ENCODE measurements around the gene OSR1. TPM values are rescaled to one million over a fixed set of nuclear protein-coding genes. Genes with fewer than 3 reads are reported as not detected.

The OSR1 gene
- total and polyA plus RNA-seq, 8 donors: 1.2 to 39.4 (median 5.9) TPM

- Histone ChIP-seq H3K4me1 (no peaks in the 10 kb centered on the region), H3K36me3 (no peaks in the 10 kb centered on the region), H3K27ac (no peak overlapping the region), H3K4me3 (no peak overlapping the region), H3K27me3 (no peaks in the 10 kb centered on the region), H3K9me3 (no peaks in the 10 kb centered on the region)
- TF ChIP-seq POLR2AphosphoS5 (IDR thresholded peaks at IDR 0.05) (no peak), EP300 (IDR thresholded peaks at IDR 0.05) (no peak), CTCF (IDR thresholded peaks at IDR 0.05) (no peak), POLR2A (IDR thresholded peaks at IDR 0.05) (no peak)
- no peak for DNase-seq
- intact Hi-C loops (cut with DNase I; ENCODE audit: low total_unique reads): no loop called here
Observed at GRCh38 chr2:19321946-19322345, 36.5 kb downstream of the OSR1 start.

GRCh38 chr2:19320813-19321212 lies 37.6 kb downstream of the OSR1 start:
- intact Hi-C loops (cut with DNase I; ENCODE audit: low total_unique reads): no loop called here
- TF ChIP-seq POLR2AphosphoS5 (IDR thresholded peaks at IDR 0.05) (no peak), EP300 (IDR thresholded peaks at IDR 0.05) (no peak), POLR2A (IDR thresholded peaks at IDR 0.05) (no peak), CTCF (IDR thresholded peaks at IDR 0.05) (no peak)
- 83 to 97% (median 90%) methylated on average over 1 of the region's 1 CpG for WGBS, 5 donors
- no peak overlapping the region for H3K27ac ChIP-seq
- H3K4me1 ChIP-seq: no peaks in the 10 kb centered on the region
- no peak for DNase-seq
- no peaks in the 10 kb centered on the region for H3K27me3 ChIP-seq
- no peaks in the 10 kb centered on the region for H3K36me3 ChIP-seq
- H3K4me3 ChIP-seq: no peak overlapping the region
- H3K9me3 ChIP-seq: no peaks in the 10 kb centered on the region

- DNase-seq: no peak
- 71 to 81% (median 79%) methylated on average over 3 of the region's 3 CpGs for WGBS, 5 donors
Observed at GRCh38 chr2:19319698-19320097, 38.7 kb downstream of the OSR1 start.

GRCh38 chr2:19319064-19319463 lies 39.4 kb downstream of the OSR1 start:
- DNase-seq: no peak
- intact Hi-C loops (cut with DNase I; ENCODE audit: low total_unique reads): no loop called here
- Histone ChIP-seq H3K4me3 (no peak overlapping the region), H3K4me1 (no peaks in the 10 kb centered on the region), H3K9me3 (no peaks in the 10 kb centered on the region), H3K36me3 (no peaks in the 10 kb centered on the region), H3K27me3 (no peaks in the 10 kb centered on the region), H3K27ac (no peak overlapping the region)
- 91 to 96% (median 96%) methylated on average over 3 of the region's 3 CpGs for WGBS, 5 donors
- no peak for TF ChIP-seq EP300 (IDR thresholded peaks at IDR 0.05)
- no peak for TF ChIP-seq POLR2A (IDR thresholded peaks at IDR 0.05)
- no peak for TF ChIP-seq CTCF (IDR thresholded peaks at IDR 0.05)
- TF ChIP-seq POLR2AphosphoS5 (IDR thresholded peaks at IDR 0.05): no peak

More at GRCh38 chr2:19319698-19320097, 38.7 kb downstream of the OSR1 start:
- no peak overlapping the region for H3K4me3 ChIP-seq
- H3K27me3 ChIP-seq: no peaks in the 10 kb centered on the region
- TF ChIP-seq CTCF (IDR thresholded peaks at IDR 0.05): no peak
- TF ChIP-seq EP300 (IDR thresholded peaks at IDR 0.05): no peak
- TF ChIP-seq POLR2A (IDR thresholded peaks at IDR 0.05): no peak
- no peak for TF ChIP-seq POLR2AphosphoS5 (IDR thresholded peaks at IDR 0.05)
- intact Hi-C loops (cut with DNase I; ENCODE audit: low total_unique reads): no loop called here
- H3K36me3 ChIP-seq: no peaks in the 10 kb centered on the region
- no peaks in the 10 kb centered on the region for H3K9me3 ChIP-seq
- no peaks in the 10 kb centered on the region for H3K4me1 ChIP-seq
- no peak overlapping the region for H3K27ac ChIP-seq
